HCT116 (cell line): ENCODE data around the gene MARCHF3. TPM values are rescaled to one million over a fixed set of nuclear protein-coding genes. Genes with fewer than 3 reads are reported as not detected.

ENCODE experiments used
- ATAC-seq: fragments of 200-7000 bp; cut with Tn5 transposase; 2 replicates; pipeline ENCODE4 v1.9.1; 2020; ENCODE audit warnings: mild to moderate bottlenecking, moderate library complexity
- BruUV-seq: library from RNA; stranded (reverse); fragments of 400-500 nt; replicated peaks from 2 replicates; lab custom pipeline; 2021; lab: Mats Ljungman, UMichigan
- CTCF ChIA-PET: fragments of 300-600 bp; sonication (Branson Sonifier 250); formaldehyde crosslinking; loops from one replicate; lab custom pipeline; 2021; ENCODE audit warnings: antibody characterized with exemption; lab: Charles Lee
- POLR2A ChIA-PET: fragments of 300-600, 350-600 bp; sonication (Branson Sonifier 250); formaldehyde crosslinking; loops from one replicate; lab custom pipeline; 2021; ENCODE audit warnings: antibody characterized with exemption; lab: Charles Lee
- RAD21 ChIA-PET, 2 experiments: fragments of 300-600 bp; sonication (Branson Sonifier 250); formaldehyde crosslinking; loops; one replicate each; lab custom pipeline; 2023; ENCODE audit warnings: low total read pairs in 2 of 2; ENCODE audit not compliant: uncharacterized antibody in 2 of 2, unreplicated experiment in 2 of 2, low non-redundant PET in 1 of 2; lab: Charles Lee
- DNase-seq: peaks from one replicate; pipeline ENCODE4 v3.0.0-alpha.2; 2010; ENCODE audit warnings: low read depth, low spot score
- H2AFZ ChIP-seq: fragments of 200-600 bp; shearing (Covaris generic), sonication (generic); 2 replicates; pipeline ENCODE4 v1.6.1; 2017; ENCODE audit warnings: low read depth, mixed run types, mixed read lengths, antibody characterized with exemption, low read length; ENCODE audit not compliant: poor library complexity, severe bottlenecking
- H3K27ac ChIP-seq: 2 replicates; pipeline ENCODE4 v1.5.1; 2012; ENCODE audit warnings: low read depth, low read length
- H3K27me3 ChIP-seq: fragments of 200-600 bp; sonication (generic); 2 replicates; pipeline ENCODE4 v1.6.1; 2016; ENCODE audit warnings: mixed run types, low read length, mixed read lengths; ENCODE audit not compliant: insufficient read depth
- H3K36me3 ChIP-seq, 2 experiments: fragments of 200-500 bp in 1 of 2; fragments of 200-600 bp in 1 of 2; sonication (Bioruptor generic) in 1 of 2; sonication (generic) in 1 of 2; 2 replicates each; pipeline versions ENCODE4 v1.5.1 to v1.6.1; 2014 to 2016; ENCODE audit warnings: low read length in 2 of 2, inconsistent platforms in 1 of 2, mixed read lengths in 1 of 2, mixed run types in 1 of 2; ENCODE audit not compliant: insufficient read depth in 2 of 2, control insufficient read depth in 1 of 2
- H3K4me1 ChIP-seq, 2 experiments: fragments of 200-600 bp in 1 of 2; sonication (generic) in 1 of 2; 2 replicates each; pipeline versions ENCODE4 v1.5.1 to v1.6.1; 2012 to 2017; ENCODE audit warnings: low read length in 2 of 2, inconsistent platforms in 1 of 2, mild to moderate bottlenecking in 1 of 2, mixed read lengths in 1 of 2, mixed run types in 1 of 2, moderate library complexity in 1 of 2; ENCODE audit not compliant: insufficient read depth in 2 of 2, control insufficient read depth in 1 of 2
- H3K4me2 ChIP-seq: fragments of 200-600 bp; sonication (generic); 2 replicates; pipeline ENCODE4 v1.6.1; 2017; ENCODE audit warnings: mixed run types, low read length, mixed read lengths
- H3K4me3 ChIP-seq, 2 experiments: fragments of 200-600 bp in 1 of 2; sonication (generic) in 1 of 2; replicated peaks in 1 of 2; 2 replicates each; pipeline ENCODE4 v1.5.1; 2011 to 2016; ENCODE audit warnings: low read length in 2 of 2, control low read depth in 1 of 2, low read depth in 1 of 2, mild to moderate bottlenecking in 1 of 2, mixed read lengths in 1 of 2, mixed run types in 1 of 2
- H3K79me2 ChIP-seq: fragments of 200-600 bp; sonication (generic); 2 replicates; pipeline ENCODE4 v1.6.1; 2017; ENCODE audit warnings: mild to moderate bottlenecking, mixed run types, low read length, moderate library complexity, mixed read lengths; ENCODE audit not compliant: insufficient read depth
- H3K9ac ChIP-seq: fragments of 200-600 bp; sonication (generic); 2 replicates; pipeline ENCODE4 v1.6.1; 2016; ENCODE audit warnings: low read length, mixed read lengths
- H3K9me2 ChIP-seq: fragments of 200-600 bp; sonication (generic), shearing (Covaris generic); 2 replicates; pipeline ENCODE4 v1.6.1; 2017; ENCODE audit warnings: mixed run types, mild to moderate bottlenecking, moderate library complexity; ENCODE audit not compliant: insufficient read depth
- H3K9me3 ChIP-seq, 2 experiments: fragments of 200-500 bp in 1 of 2; fragments of 200-600 bp in 1 of 2; sonication (Bioruptor generic) in 1 of 2; sonication (generic) in 1 of 2; 2 replicates each; pipeline ENCODE4 v1.6.1; 2014 to 2017; ENCODE audit warnings: low read length in 2 of 2, mixed read lengths in 2 of 2, inconsistent platforms in 1 of 2, low read depth in 1 of 2, mild to moderate bottlenecking in 1 of 2, mixed run types in 1 of 2, moderate library complexity in 1 of 2; ENCODE audit not compliant: control insufficient read depth in 1 of 2, insufficient read depth in 1 of 2
- H4K20me1 ChIP-seq: fragments of 200-600 bp; sonication (generic), shearing (Covaris generic); 2 replicates; pipeline ENCODE4 v1.6.1; 2017; ENCODE audit warnings: mixed run types, mild to moderate bottlenecking, moderate library complexity; ENCODE audit not compliant: insufficient read depth
- CBX3 ChIP-seq: IDR thresholded peaks from 2 replicates; pipeline ENCODE4 v1.6.1; 2012; ENCODE audit warnings: low read depth
- CTCF ChIP-seq, 3 experiments: fragments of 200-600 bp in 1 of 3; sonication (generic) in 1 of 3; IDR thresholded peaks in 2 of 3; conservative IDR thresholded peaks in 1 of 3; 2 replicates each; pipeline ENCODE4 v1.5.1; 2012 to 2017; ENCODE audit warnings: low read depth in 2 of 3, low read length in 2 of 3, antibody characterized with exemption in 1 of 3, borderline replicate concordance in 1 of 3, control low read depth in 1 of 3, mild to moderate bottlenecking in 1 of 3, mixed read lengths in 1 of 3, mixed run types in 1 of 3, moderate library complexity in 1 of 3; ENCODE audit not compliant: insufficient read depth in 1 of 3
- EGR1 ChIP-seq: IDR thresholded peaks from 2 replicates; pipeline ENCODE4 v1.6.1; 2012; ENCODE audit warnings: low read depth
- EZH2 ChIP-seq: fragments of 200-600 bp; sonication (generic); IDR thresholded peaks from 2 replicates; pipeline ENCODE4 v1.6.1; 2017; ENCODE audit warnings: antibody characterized with exemption, mixed run types
- FOSL1 ChIP-seq: IDR thresholded peaks from 2 replicates; pipeline ENCODE4 v1.6.1; 2012; ENCODE audit warnings: low read depth
- SRF ChIP-seq: IDR thresholded peaks from 2 replicates; pipeline ENCODE4 v1.6.1; 2012; ENCODE audit warnings: low read depth
- TCF7L2 ChIP-seq: IDR thresholded peaks from 2 replicates; pipeline ENCODE4 v1.7.0; 2011; ENCODE audit warnings: borderline replicate concordance, inconsistent platforms; ENCODE audit not compliant: insufficient read depth, insufficient read length; ENCODE audit errors: extremely low read depth
- intact Hi-C: fragments of 100-400 bp; cut with micrococcal nuclease; formaldehyde crosslinking; loops from 2 replicates; pipeline ENCODE4 v1.10.0; 2022
- total RNA-seq: library from RNA; stranded (reverse); gene quantifications from one replicate; pipeline ENCODE4 v1.2.1, GENCODE V29; 2021; ENCODE audit not compliant: unreplicated experiment
- TF ChIP-seq, protein P1 (sequence below): IDR thresholded peaks from 2 replicates; pipeline ENCODE4 v1.6.1; 2012
- TF ChIP-seq, protein P2 (sequence below): IDR thresholded peaks from 2 replicates; pipeline ENCODE4 v1.6.1; 2012; ENCODE audit warnings: low read depth

MARCHF3 gene
- total RNA-seq, 1 experiment from 2014 or later = 2.3 TPM

- Histone ChIP-seq H3K4me1 (no peaks in the 10 kb centered on the region), H3K27ac (no peak overlapping the region), H3K27me3 (no peaks in the 10 kb centered on the region), H3K4me2 (no peak overlapping the region), H2AFZ (no peak overlapping the region), H3K9ac (no peak overlapping the region), H3K9me3 (no peaks in the 10 kb centered on the region), H4K20me1 (no peaks in the 10 kb centered on the region), H3K9me2 (no peaks in the 10 kb centered on the region), H3K4me3 (no peak overlapping the region), H3K79me2 (no peaks in the 10 kb centered on the region), H3K36me3 (no peaks in the 10 kb centered on the region)
- no peak for ATAC-seq
- POLR2A ChIA-PET = no interaction called here
- CTCF ChIA-PET = no interaction called here
- DNase-seq = no peak
- RAD21 ChIA-PET = no interaction called here
- BruUV-seq = no TSS peak
- intact Hi-C loops = no loop called here
- TF ChIP-seq TCF7L2 = no peak
- no peak for TF ChIP-seq EZH2
- TF ChIP-seq CBX3 = no peak
- TF ChIP-seq, protein P1, sequence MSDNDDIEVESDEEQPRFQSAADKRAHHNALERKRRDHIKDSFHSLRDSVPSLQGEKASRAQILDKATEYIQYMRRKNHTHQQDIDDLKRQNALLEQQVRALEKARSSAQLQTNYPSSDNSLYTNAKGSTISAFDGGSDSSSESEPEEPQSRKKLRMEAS = no peak
- TF ChIP-seq, protein P2, sequence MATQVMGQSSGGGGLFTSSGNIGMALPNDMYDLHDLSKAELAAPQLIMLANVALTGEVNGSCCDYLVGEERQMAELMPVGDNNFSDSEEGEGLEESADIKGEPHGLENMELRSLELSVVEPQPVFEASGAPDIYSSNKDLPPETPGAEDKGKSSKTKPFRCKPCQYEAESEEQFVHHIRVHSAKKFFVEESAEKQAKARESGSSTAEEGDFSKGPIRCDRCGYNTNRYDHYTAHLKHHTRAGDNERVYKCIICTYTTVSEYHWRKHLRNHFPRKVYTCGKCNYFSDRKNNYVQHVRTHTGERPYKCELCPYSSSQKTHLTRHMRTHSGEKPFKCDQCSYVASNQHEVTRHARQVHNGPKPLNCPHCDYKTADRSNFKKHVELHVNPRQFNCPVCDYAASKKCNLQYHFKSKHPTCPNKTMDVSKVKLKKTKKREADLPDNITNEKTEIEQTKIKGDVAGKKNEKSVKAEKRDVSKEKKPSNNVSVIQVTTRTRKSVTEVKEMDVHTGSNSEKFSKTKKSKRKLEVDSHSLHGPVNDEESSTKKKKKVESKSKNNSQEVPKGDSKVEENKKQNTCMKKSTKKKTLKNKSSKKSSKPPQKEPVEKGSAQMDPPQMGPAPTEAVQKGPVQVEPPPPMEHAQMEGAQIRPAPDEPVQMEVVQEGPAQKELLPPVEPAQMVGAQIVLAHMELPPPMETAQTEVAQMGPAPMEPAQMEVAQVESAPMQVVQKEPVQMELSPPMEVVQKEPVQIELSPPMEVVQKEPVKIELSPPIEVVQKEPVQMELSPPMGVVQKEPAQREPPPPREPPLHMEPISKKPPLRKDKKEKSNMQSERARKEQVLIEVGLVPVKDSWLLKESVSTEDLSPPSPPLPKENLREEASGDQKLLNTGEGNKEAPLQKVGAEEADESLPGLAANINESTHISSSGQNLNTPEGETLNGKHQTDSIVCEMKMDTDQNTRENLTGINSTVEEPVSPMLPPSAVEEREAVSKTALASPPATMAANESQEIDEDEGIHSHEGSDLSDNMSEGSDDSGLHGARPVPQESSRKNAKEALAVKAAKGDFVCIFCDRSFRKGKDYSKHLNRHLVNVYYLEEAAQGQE = no peak
- no peak for TF ChIP-seq CTCF (IDR thresholded peaks at IDR 0.05 in 2 of 3, conservative IDR thresholded peaks at IDR 0.05 in 1 of 3; ENCODE audit: borderline replicate concordance in 1 of 3, insufficient read depth in 1 of 3, low read depth in 2 of 3, low read length in 2 of 3)
- no peak for TF ChIP-seq EGR1
- no peak for TF ChIP-seq SRF
- TF ChIP-seq FOSL1 = no peak
Measured at GRCh38 chr5:126954981-126955380, 75.4 kb downstream of the MARCHF3 start.
